ENCODE results near the gene PTPRE. TPM values are rescaled to one million over a fixed set of nuclear protein-coding genes. Genes with fewer than 3 reads are reported as not detected.

Gene PTPRE
- total and polyA plus RNA-seq, 2 of the 4 experiments (the other 2 are of a cell fraction) = 0.34 to 0.54 TPM

- POLR2A ChIA-PET (ENCODE audit: unreplicated experiment) = no interaction called here
Measured at GRCh38 chr10:127971101-127971946, 64.4 kb downstream of the PTPRE start.

More at GRCh38 chr10:127971101-127971946, 64.4 kb downstream of the PTPRE start:
- H4K5ac ChIP-seq (ENCODE audit: low read depth, low read length) = no peak overlapping the region
- H2BK20ac ChIP-seq (ENCODE audit: low read depth, low read length) = no peak overlapping the region
- no peak overlapping the region for H3K4me3 ChIP-seq (ENCODE audit: insufficient read depth, low read depth, low read length)
- no peak overlapping the region for H4K91ac ChIP-seq (ENCODE audit: insufficient read depth, low read depth, low read length)
- no peak for ATAC-seq (ENCODE audit: low read depth)
- no TSS peak for BruUV-seq (replicated peaks)
- in situ Hi-C loops (cut with MboI; ENCODE audit: low sequenced_read_pairs) (no loop called here), dilution Hi-C loops (cut with HindIII; ENCODE audit: low sequenced_read_pairs, unreplicated experiment) (no loop called here), intact Hi-C loops (cut with micrococcal nuclease) (no loop called here)
- no peak overlapping the region for H2AK9ac ChIP-seq (replicated peaks; ENCODE audit: low read depth, low read length, poor library complexity)
- WGBS, 2 experiments (ENCODE audit: extremely low coverage in 2 of 2, insufficient read length in 1 of 2) = 43% methylated on average over 2 of the region's 24 CpGs; no CpG with 5 or more reads in 1 of the 2 experiments
- H4K20me1 ChIP-seq (ENCODE audit: insufficient read depth, low read length) = no peaks in the 10 kb centered on the region
- no peaks in the 10 kb centered on the region for H3K9me1 ChIP-seq (ENCODE audit: insufficient read depth, low read length)
- no peak overlapping the region for H3K18ac ChIP-seq (ENCODE audit: low read depth, low read length)
- no peaks in the 10 kb centered on the region for H3K27me3 ChIP-seq (ENCODE audit: control insufficient read depth, insufficient read depth, low read length)
- no peak overlapping the region for H2BK120ac ChIP-seq (ENCODE audit: low read depth, low read length)
- DNase-seq = no peak
- H4K8ac ChIP-seq (ENCODE audit: low read depth in 2 of 2, low read length in 2 of 2) = no peak overlapping the region
- no peak overlapping the region for H2BK5ac ChIP-seq (ENCODE audit: low read depth, low read length, poor library complexity, severe bottlenecking)
- H3K27ac ChIP-seq (ENCODE audit: insufficient read depth, low read length) = no peak overlapping the region
- no peak overlapping the region for H2AK5ac ChIP-seq (ENCODE audit: low read depth, low read length)
- no peak overlapping the region for H3K14ac ChIP-seq (replicated peaks; ENCODE audit: low read depth, low read length)
- peaks cover 3% of the 10 kb centered on the region; the same call in 1 of the 2 replicates for H3K9me3 ChIP-seq (ENCODE audit: control insufficient read depth, insufficient read depth, low read length)
- no peak overlapping the region for H3K56ac ChIP-seq (ENCODE audit: extremely low read depth, insufficient read depth, low read length)
- no peaks in the 10 kb centered on the region for H3K79me1 ChIP-seq (ENCODE audit: low read depth in 1 of 2, low read length in 2 of 2)
- H2AFZ ChIP-seq (replicated peaks; ENCODE audit: low read length, poor library complexity) = no peak overlapping the region
- CTCF ChIA-PET = no interaction called here
- no peak overlapping the region for H3K4ac ChIP-seq (ENCODE audit: low read depth, low read length)
- no peak overlapping the region for H2BK15ac ChIP-seq (ENCODE audit: low read depth, low read length)
- no peak overlapping the region for H3K23ac ChIP-seq (ENCODE audit: low read depth, low read length)
- no peak overlapping the region for H3K9ac ChIP-seq (ENCODE audit: low read depth, low read length)
- no peak overlapping the region for H3K4me2 ChIP-seq (ENCODE audit: low read depth, low read length)
- no peaks in the 10 kb centered on the region for H3K36me3 ChIP-seq (ENCODE audit: control insufficient read depth, insufficient read depth, low read length)
- H3K4me1 ChIP-seq (ENCODE audit: control insufficient read depth, insufficient read depth, low read length) = peaks cover 1% of the 10 kb centered on the region; the same call in 1 of the 2 replicates
- TF ChIP-seq MAZ (IDR thresholded peaks at IDR 0.05; ENCODE audit: borderline replicate concordance, low read depth, low read length) (no peak), CEBPB (IDR thresholded peaks at IDR 0.05; ENCODE audit: low read depth, low read length) (no peak), USF2 (IDR thresholded peaks at IDR 0.05; ENCODE audit: low read depth, low read length) (no peak)
